Gastroesophageal sphincter (tissue), 3 donors: ENCODE results near the gene SCGB3A1.

ENCODE experiments used
- EP300 ChIP-seq: sonication (generic); formaldehyde crosslinking; IDR thresholded peaks from one replicate; pipeline ENCODE4 v1.6.1; 2017; ENCODE audit warnings: antibody characterized with exemption, mild to moderate bottlenecking
- POLR2A ChIP-seq, 2 donors: fragments of 450-650 bp; IDR thresholded peaks; one replicate each; pipeline ENCODE4 v1.6.1; 2017; ENCODE audit warnings: antibody characterized with exemption in 2 of 2, mild to moderate bottlenecking in 2 of 2, moderate library complexity in 1 of 2
- POLR2AphosphoS5 ChIP-seq: sonication (generic); formaldehyde crosslinking; IDR thresholded peaks from one replicate; pipeline ENCODE4 v1.6.1; 2017; ENCODE audit warnings: antibody characterized with exemption
- TF ChIP-seq, protein P1 (sequence below), 4 experiments: fragments of 200-600 bp in 2 of 4; fragments of 450-650 bp in 2 of 4; sonication (generic) in 1 of 4; IDR thresholded peaks; one replicate each; pipeline ENCODE4 v1.5.1; 2017 to 2019; ENCODE audit warnings: antibody characterized with exemption in 4 of 4, mild to moderate bottlenecking in 2 of 4, moderate library complexity in 2 of 4

GRCh38 chr5:180598797-180599589 is 7.7 kb upstream of the SCGB3A1 start:
- no peak for TF ChIP-seq POLR2A (IDR thresholded peaks at IDR 0.05)
- TF ChIP-seq, protein P1, sequence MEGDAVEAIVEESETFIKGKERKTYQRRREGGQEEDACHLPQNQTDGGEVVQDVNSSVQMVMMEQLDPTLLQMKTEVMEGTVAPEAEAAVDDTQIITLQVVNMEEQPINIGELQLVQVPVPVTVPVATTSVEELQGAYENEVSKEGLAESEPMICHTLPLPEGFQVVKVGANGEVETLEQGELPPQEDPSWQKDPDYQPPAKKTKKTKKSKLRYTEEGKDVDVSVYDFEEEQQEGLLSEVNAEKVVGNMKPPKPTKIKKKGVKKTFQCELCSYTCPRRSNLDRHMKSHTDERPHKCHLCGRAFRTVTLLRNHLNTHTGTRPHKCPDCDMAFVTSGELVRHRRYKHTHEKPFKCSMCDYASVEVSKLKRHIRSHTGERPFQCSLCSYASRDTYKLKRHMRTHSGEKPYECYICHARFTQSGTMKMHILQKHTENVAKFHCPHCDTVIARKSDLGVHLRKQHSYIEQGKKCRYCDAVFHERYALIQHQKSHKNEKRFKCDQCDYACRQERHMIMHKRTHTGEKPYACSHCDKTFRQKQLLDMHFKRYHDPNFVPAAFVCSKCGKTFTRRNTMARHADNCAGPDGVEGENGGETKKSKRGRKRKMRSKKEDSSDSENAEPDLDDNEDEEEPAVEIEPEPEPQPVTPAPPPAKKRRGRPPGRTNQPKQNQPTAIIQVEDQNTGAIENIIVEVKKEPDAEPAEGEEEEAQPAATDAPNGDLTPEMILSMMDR (IDR thresholded peaks at IDR 0.05), result no peak
- no peak for TF ChIP-seq EP300
- no peak for TF ChIP-seq POLR2AphosphoS5
